ENCODE measurements around the gene LGALS7. TPM values are rescaled to one million over a fixed set of nuclear protein-coding genes. Genes with fewer than 3 reads are reported as not detected.

Gene LGALS7
- total RNA-seq, 2 donors from 2014 or later, result not detected

DNA sequence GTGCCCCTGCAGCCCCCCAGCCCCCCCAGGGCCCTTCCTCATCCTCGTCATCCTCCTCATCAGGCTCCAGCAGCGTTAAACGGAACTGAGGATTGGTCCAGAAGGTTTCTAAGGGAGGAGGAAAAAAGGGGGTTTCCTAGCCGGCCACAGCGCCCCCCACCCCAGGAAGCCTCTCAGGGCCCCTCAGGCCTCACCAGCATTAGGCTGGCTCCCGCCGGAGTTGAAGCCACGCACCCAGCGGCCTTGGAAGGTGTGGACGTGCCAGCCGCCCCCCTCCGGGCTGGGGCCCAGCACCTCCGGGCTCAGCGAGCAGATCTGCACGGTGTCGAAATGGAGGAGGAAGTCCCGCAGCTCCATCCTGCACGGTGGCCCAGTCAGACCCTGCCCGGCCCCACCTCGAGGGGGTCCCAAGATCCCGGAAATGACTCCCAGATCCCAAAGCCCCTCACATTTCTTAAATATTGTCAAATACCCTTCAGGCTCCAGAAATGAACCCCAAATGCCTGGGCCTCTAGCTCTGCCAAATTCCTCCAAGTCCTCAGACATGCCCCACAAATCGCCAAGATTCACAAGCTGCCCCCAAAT lies 35.9 kb downstream of the LGALS7 start:
- no peak overlapping the region for H3K27ac Mint-ChIP-seq
- no peak for DNase-seq

GRCh38 chr19:38736413-38737280 lies 36.7 kb downstream of the LGALS7 start:
- DNase-seq, result peak; percentile 53 to 71 (median 70)
- Mint-ChIP-seq H3K36me3 (ENCODE audit: low read depth) (peaks cover 3% of the 10 kb centered on the region), H3K4me3 (peak overlapping the region; percentile 89), H3K27ac (peak overlapping the region; percentile 67), H3K4me1 (peaks cover 39% of the 10 kb centered on the region), H3K27me3 (no peaks in the 10 kb centered on the region)
- no peaks in the 10 kb centered on the region for H3K9me3 ChIP-seq (ENCODE audit: control insufficient read depth, low read length, poor library complexity, severe bottlenecking)
- ATAC-seq, result peak; percentile 39

More for the DNA sequence above, 35.9 kb downstream of the LGALS7 start:
- peak overlapping the region; percentile 89 for H3K4me3 Mint-ChIP-seq
- no peaks in the 10 kb centered on the region for H3K27me3 Mint-ChIP-seq
- H3K4me1 Mint-ChIP-seq, result peaks cover 36% of the 10 kb centered on the region
- ATAC-seq, result no peak
- H3K9me3 ChIP-seq (ENCODE audit: control insufficient read depth, low read length, poor library complexity, severe bottlenecking), result no peaks in the 10 kb centered on the region
- H3K36me3 Mint-ChIP-seq (ENCODE audit: low read depth), result peaks cover 3% of the 10 kb centered on the region

DNA sequence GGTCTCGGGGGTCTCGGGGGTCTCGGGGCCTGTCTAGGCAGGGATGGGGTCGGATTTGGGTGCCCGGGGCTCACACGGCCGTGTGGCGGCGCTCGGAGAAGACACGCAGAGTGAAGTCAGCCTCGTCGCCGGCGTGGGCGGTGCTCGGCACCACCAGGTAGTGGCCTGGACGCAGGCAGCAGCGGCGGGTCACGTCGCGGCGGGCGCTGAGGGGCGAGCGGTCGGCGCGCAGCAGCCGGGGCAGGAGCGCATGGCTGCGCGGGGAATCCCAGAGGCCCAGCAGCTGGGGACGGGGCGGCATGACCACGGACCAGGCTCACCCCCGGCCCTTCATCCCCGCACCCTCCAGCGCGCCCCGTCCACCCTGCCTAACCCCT lies 37.3 kb downstream of the LGALS7 start:
- ATAC-seq (peak; percentile 57), DNase-seq (peak; percentile 41 to 63 (median 58))
- no peaks in the 10 kb centered on the region for H3K27me3 Mint-ChIP-seq
- peak overlapping the region; percentile 67 for H3K27ac Mint-ChIP-seq
- H3K4me1 Mint-ChIP-seq, result peaks cover 39% of the 10 kb centered on the region
- H3K4me3 Mint-ChIP-seq, result peak overlapping the region; percentile 89
- no peaks in the 10 kb centered on the region for H3K9me3 ChIP-seq (ENCODE audit: control insufficient read depth, low read length, poor library complexity, severe bottlenecking)
- peaks cover 3% of the 10 kb centered on the region for H3K36me3 Mint-ChIP-seq (ENCODE audit: low read depth)

- peak overlapping the region; percentile 90 for H3K27ac Mint-ChIP-seq
- H3K36me3 Mint-ChIP-seq (ENCODE audit: low read depth), result peaks cover 3% of the 10 kb centered on the region
- peaks cover 41% of the 10 kb centered on the region for H3K4me1 Mint-ChIP-seq
- no peaks in the 10 kb centered on the region for H3K9me3 ChIP-seq (ENCODE audit: control insufficient read depth, low read length, poor library complexity, severe bottlenecking)
- ATAC-seq (peak; percentile 16), DNase-seq (peak in 1 of 3 donors; percentile 44)
- no peaks in the 10 kb centered on the region for H3K27me3 Mint-ChIP-seq
- H3K4me3 Mint-ChIP-seq, result peak overlapping the region; percentile 90
These were observed 38.0 kb downstream of the LGALS7 start for GRCh38 chr19:38735257-38735686.

- Mint-ChIP-seq H3K4me3 (peak overlapping the region; percentile 90), H3K4me1 (peaks cover 44% of the 10 kb centered on the region), H3K36me3 (ENCODE audit: low read depth) (peaks cover 3% of the 10 kb centered on the region), H3K27ac (peak overlapping the region; percentile 90), H3K27me3 (no peaks in the 10 kb centered on the region)
- ATAC-seq, result peak; percentile 48
- peak in 1 of 3 donors; percentile 37 for DNase-seq
- H3K9me3 ChIP-seq (ENCODE audit: control insufficient read depth, low read length, poor library complexity, severe bottlenecking), result no peaks in the 10 kb centered on the region
These were observed 38.7 kb downstream of the LGALS7 start for GRCh38 chr19:38734426-38735256.

- peaks cover 3% of the 10 kb centered on the region for H3K36me3 Mint-ChIP-seq (ENCODE audit: low read depth)
- H3K4me1 Mint-ChIP-seq, result peaks cover 42% of the 10 kb centered on the region
- peak overlapping the region; percentile 90 for H3K4me3 Mint-ChIP-seq
- H3K27me3 Mint-ChIP-seq, result no peaks in the 10 kb centered on the region
- no peaks in the 10 kb centered on the region for H3K9me3 ChIP-seq (ENCODE audit: control insufficient read depth, low read length, poor library complexity, severe bottlenecking)
- DNase-seq (no peak), ATAC-seq (no peak)
- peak overlapping the region; percentile 90 for H3K27ac Mint-ChIP-seq
These were observed 39.2 kb downstream of the LGALS7 start for GRCh38 chr19:38734176-38734425.

- peaks cover 38% of the 10 kb centered on the region for H3K4me1 Mint-ChIP-seq
- no peak for ATAC-seq
- H3K4me3 Mint-ChIP-seq, result peak overlapping the region; percentile 31
- H3K9me3 ChIP-seq (ENCODE audit: control insufficient read depth, low read length, poor library complexity, severe bottlenecking), result no peaks in the 10 kb centered on the region
- H3K36me3 Mint-ChIP-seq (ENCODE audit: low read depth), result peaks cover 3% of the 10 kb centered on the region
- DNase-seq, result no peak
- no peaks in the 10 kb centered on the region for H3K27me3 Mint-ChIP-seq
- H3K27ac Mint-ChIP-seq, result peak overlapping the region; percentile 90
These were observed 39.7 kb downstream of the LGALS7 start for GRCh38 chr19:38733493-38734175.

DNA sequence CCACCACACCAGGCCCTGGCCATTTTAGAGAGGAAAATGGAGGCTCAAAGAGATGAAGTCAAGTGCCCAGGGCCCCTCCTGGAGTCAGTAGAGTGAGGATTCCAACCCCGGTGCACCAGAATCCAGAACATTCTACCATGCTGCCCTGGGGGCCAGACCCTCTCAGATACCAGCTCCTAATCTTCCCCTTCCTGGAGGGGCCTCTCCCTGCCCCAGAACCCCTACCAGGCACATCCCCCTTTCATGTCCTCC lies 40.1 kb downstream of the LGALS7 start:
- Mint-ChIP-seq H3K4me3 (no peak overlapping the region), H3K27ac (peak overlapping the region; percentile 90), H3K27me3 (no peaks in the 10 kb centered on the region), H3K36me3 (ENCODE audit: low read depth) (peaks cover 3% of the 10 kb centered on the region), H3K4me1 (peaks cover 36% of the 10 kb centered on the region)
- no peak for ATAC-seq
- no peak for DNase-seq
- no peaks in the 10 kb centered on the region for H3K9me3 ChIP-seq (ENCODE audit: control insufficient read depth, low read length, poor library complexity, severe bottlenecking)

DNA sequence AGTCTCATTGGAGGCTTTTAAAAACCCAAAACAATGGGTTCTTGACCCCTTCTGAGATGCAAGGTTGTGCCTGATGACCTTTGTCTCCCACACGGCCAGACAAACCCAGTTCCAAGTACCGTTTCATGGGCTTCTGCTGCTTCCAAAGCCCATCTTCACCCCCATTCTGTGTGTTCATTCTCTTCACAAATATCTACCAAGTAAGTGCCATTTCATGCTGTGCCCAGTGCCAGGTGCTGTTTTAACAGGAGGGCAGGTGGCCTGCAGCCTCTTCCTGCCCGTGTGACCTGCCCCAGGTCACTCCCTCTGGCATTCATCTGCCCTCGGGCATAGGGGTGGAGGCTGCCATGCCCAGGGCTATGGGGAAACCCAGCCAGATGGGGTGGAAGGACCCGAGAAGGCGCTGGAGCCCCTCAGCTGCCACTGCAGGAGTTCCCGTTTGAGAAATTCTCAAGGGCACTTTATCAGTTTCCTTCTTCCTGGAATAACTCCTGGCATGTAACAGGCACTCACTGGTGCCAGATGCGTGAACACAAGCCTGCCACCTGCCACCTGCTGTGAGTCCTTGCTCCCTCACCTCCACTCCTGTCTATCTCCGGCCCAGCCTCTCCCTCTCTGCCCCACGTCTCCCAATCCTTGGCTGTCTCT lies 41.5 kb downstream of the LGALS7 start:
- Mint-ChIP-seq H3K27me3 (no peaks in the 10 kb centered on the region), H3K27ac (peak overlapping the region; percentile 24), H3K4me1 (peaks cover 29% of the 10 kb centered on the region), H3K4me3 (no peak overlapping the region), H3K36me3 (ENCODE audit: low read depth) (no peaks in the 10 kb centered on the region)
- DNase-seq, result no peak
- no peak for ATAC-seq
- H3K9me3 ChIP-seq (ENCODE audit: control insufficient read depth, low read length, poor library complexity, severe bottlenecking), result no peaks in the 10 kb centered on the region

- DNase-seq (no peak), ATAC-seq (no peak)
- H3K4me3 Mint-ChIP-seq, result no peak overlapping the region
- H3K36me3 Mint-ChIP-seq (ENCODE audit: low read depth), result no peaks in the 10 kb centered on the region
- H3K27ac Mint-ChIP-seq, result peak overlapping the region; percentile 67
- H3K9me3 ChIP-seq (ENCODE audit: control insufficient read depth, low read length, poor library complexity, severe bottlenecking), result no peaks in the 10 kb centered on the region
- H3K27me3 Mint-ChIP-seq, result no peaks in the 10 kb centered on the region
- H3K4me1 Mint-ChIP-seq, result peaks cover 24% of the 10 kb centered on the region
These were observed 42.4 kb downstream of the LGALS7 start for GRCh38 chr19:38730731-38731589.

DNA sequence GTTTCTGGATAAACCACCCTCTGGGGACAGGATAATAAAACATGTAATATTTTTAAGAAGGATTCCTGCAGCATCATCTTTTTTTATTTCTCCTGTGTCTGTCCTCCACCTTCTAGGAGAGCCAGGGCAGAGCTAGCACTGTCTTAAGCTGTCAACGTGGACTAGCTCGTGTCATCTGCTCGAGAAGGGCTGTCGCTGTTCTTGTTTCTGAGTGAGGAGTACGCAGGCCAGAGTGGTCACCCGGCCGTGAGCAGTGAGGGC lies 42.9 kb downstream of the LGALS7 start:
- Mint-ChIP-seq H3K4me1 (peaks cover 24% of the 10 kb centered on the region), H3K27ac (peak overlapping the region; percentile 67), H3K4me3 (no peak overlapping the region), H3K27me3 (no peaks in the 10 kb centered on the region), H3K36me3 (ENCODE audit: low read depth) (no peaks in the 10 kb centered on the region)
- no peaks in the 10 kb centered on the region for H3K9me3 ChIP-seq (ENCODE audit: control insufficient read depth, low read length, poor library complexity, severe bottlenecking)
- ATAC-seq, result no peak
- no peak for DNase-seq
